ENCODE results near the gene YY2.

YY2 gene

GRCh38 chrX:21875013-21875412, 19.2 kb downstream of the YY2 start:
- DNase-seq: no peak

DNA sequence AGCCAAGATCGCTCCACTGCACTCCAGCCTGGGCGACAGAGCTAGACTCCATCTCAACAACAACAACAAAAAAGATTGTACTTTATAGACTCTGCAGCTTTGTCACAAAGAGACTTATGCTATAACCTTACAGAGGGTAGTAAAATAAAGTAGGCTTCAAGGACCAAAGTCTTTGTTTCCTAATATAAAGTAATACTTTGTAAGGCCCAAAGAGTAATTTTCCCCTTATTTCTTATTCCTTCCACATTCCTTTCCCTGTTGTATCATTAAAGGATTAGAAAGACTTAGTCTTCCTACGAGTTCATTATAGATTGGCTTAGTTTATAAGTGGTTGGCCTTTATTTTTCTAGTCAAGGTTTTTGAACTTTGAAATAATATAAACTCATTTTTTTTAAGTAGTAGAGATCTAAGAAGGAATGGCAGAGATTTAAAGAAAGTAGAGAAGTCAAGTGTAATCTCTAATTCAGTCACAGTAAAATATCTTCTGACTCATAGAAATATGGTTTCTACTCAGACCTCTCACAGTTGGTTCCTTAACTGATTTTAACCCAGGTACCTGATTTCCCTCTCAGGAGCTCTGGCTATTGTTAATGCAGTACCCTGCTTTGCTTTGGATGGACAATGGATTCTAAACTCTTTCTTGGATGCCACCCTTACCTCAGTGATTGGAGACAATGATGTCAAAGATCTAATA, 26.2 kb downstream of the YY2 start:
- no peak for DNase-seq

GRCh38 chrX:21883258-21883657, 27.5 kb downstream of the YY2 start:
- DNase-seq: no peak

- no peak for DNase-seq
Measured at GRCh38 chrX:21885568-21885967, 29.8 kb downstream of the YY2 start.

DNA sequence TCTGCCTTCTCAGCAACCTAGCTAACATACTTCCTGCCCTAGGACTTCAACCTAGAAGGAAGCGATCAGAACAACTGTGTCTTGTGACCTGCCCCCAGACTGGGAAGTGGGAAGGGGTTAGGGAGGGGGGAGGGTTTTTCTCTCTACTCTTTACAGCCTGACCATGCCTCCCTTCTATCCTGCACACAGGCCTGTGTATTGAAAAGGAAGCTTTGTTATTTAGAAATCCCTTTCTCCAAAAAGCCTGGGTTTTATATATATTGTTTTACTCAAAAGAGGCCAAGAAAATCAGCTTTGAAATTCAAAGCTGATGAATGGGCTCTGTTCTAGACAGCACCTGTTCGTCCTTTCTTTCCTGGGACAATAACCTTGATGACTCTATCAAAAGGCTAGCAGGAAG, 49.5 kb downstream of the YY2 start:
- no peak for DNase-seq

GRCh38 chrX:21905953-21906352, 50.2 kb downstream of the YY2 start:
- DNase-seq: no peak

DNA sequence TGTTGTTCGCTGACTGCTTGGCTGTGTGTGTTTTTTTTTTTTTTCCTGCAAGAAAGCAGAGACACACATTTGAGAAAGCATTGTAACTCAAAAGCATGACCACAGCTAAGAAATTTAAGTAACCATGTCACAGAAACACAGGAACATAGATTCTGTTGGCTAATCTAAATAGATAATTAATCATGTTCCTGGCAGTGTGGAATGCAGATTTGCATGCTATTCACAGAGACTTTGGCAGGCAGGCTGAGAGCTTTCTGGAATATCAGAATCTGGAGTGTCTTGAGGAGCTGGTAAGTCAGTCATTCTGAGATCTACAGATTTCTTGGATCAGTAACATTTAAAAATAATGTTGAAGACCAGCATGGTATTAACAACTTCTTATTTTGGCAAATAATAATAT, 51.5 kb downstream of the YY2 start:
- no peak for DNase-seq

Data from stimulated activated CD4-positive, alpha-beta T cell treated with anti-CD3 and anti-CD28 coated beads, Interleukin-2, amount 100 ng/mL, for 48 hours (primary cell).